Myocyte (in vitro differentiated cells): ENCODE data around the gene OR5D14. TPM values are rescaled to one million over a fixed set of nuclear protein-coding genes. Genes with fewer than 3 reads are reported as not detected.

Experiments
- DNase-seq: peaks from one replicate; pipeline ENCODE4 v3.0.0-alpha.2; 2012; ENCODE audit warnings: low read depth
- polyA plus RNA-seq: library from polyadenylated mRNA; unstranded; fragments of >200 nt; gene quantifications from one replicate; pipeline ENCODE4 v1.2.1, GENCODE V29; 2012; ENCODE audit warnings: missing spikeins
- total RNA-seq: library from RNA; depleted of rRNA; stranded (reverse); fragments of >200 nt; gene quantifications from 2 replicates; pipeline ENCODE4 v1.2.3, GENCODE V29; 2014

OR5D14 gene
- total RNA-seq: not detected in 2 replicates
- not detected for polyA plus RNA-seq

- DNase-seq: no peak
These were observed at the start of gene OR5D14 for GRCh38 chr11:55795256-55795655. Gene OR5D14 (plus strand): TSS chr11:55795556. CDS start chr11:55795556, 0 bp downstream.

- no peak for DNase-seq
These were observed 22.2 kb upstream of the OR5D14 start, which contains the start of gene OR5D13 for GRCh38 chr11:55773138-55773537. Gene OR5D13 (plus strand): TSS chr11:55773438. CDS start chr11:55773438, 0 bp downstream.

- no peak for DNase-seq
These were observed 3.8 kb upstream of the OR5D14 start for GRCh38 chr11:55791606-55792005.

GRCh38 chr11:55793321-55793720 is 2.0 kb upstream of the OR5D14 start:
- DNase-seq: no peak

GRCh38 chr11:55806248-55806647 is 10.9 kb downstream of the OR5D14 start:
- DNase-seq: no peak

GRCh38 chr11:55811067-55811466 is 15.7 kb downstream of the OR5D14 start, which contains the start of gene OR5L1:
Gene OR5L1 (plus strand): TSS chr11:55811367. CDS start chr11:55811467, 100 bp downstream.
- no peak for DNase-seq

- DNase-seq: no peak
These were observed 24.0 kb downstream of the OR5D14 start, which contains the start of gene OR5D18 for GRCh38 chr11:55819330-55819729. Gene OR5D18 (plus strand): TSS chr11:55819630. CDS start chr11:55819630, 0 bp downstream.

GRCh38 chr11:55826919-55827318 is 31.6 kb downstream of the OR5D14 start, which contains the start of gene OR5L2:
Gene OR5L2 (plus strand): TSS chr11:55827219. CDS start chr11:55827219, 0 bp downstream.
- DNase-seq: no peak

- DNase-seq: no peak
These were observed 43.1 kb downstream of the OR5D14 start, which contains the start of gene OR5D16 for GRCh38 chr11:55838452-55838851. Gene OR5D16 (plus strand): TSS chr11:55838752. CDS start chr11:55838752, 0 bp downstream.

Other genes with a start within 250 kb of the OR5D14 start
- gene OR4C15, start 241.1 kb upstream of the OR5D14 start, total RNA-seq: not detected in 2 replicates
- gene OR4C16, start 223.4 kb upstream of the OR5D14 start, total RNA-seq: not detected in 2 replicates
- not detected in 2 replicates for gene OR4C11, start 187.9 kb upstream of the OR5D14 start, total RNA-seq
- gene OR4P4, start 160.4 kb upstream of the OR5D14 start, total RNA-seq: not detected in 2 replicates
- gene OR4S2, start 147.2 kb upstream of the OR5D14 start, total RNA-seq: not detected in 2 replicates
- not detected in 2 replicates for gene OR4C6, start 133.4 kb upstream of the OR5D14 start, total RNA-seq
- gene OR5D13, start 22.1 kb upstream of the OR5D14 start, total RNA-seq: not detected in 2 replicates
- not detected in 2 replicates for gene OR5L1, start 15.8 kb downstream of the OR5D14 start, total RNA-seq
- not detected in 2 replicates for gene OR5D18, start 24.1 kb downstream of the OR5D14 start, total RNA-seq
- not detected in 2 replicates for gene OR5L2, start 31.7 kb downstream of the OR5D14 start, total RNA-seq
- not detected in 2 replicates for gene OR5D16, start 43.2 kb downstream of the OR5D14 start, total RNA-seq
- not detected in 2 replicates for gene TRIM51, start 87.7 kb downstream of the OR5D14 start, total RNA-seq
- not detected in 2 replicates for gene OR5W2, start 119.0 kb downstream of the OR5D14 start, total RNA-seq
- not detected in 2 replicates for gene OR5I1, start 140.8 kb downstream of the OR5D14 start, total RNA-seq
- gene OR10AG1, start 174.4 kb downstream of the OR5D14 start, total RNA-seq: not detected in 2 replicates
- not detected in 2 replicates for gene OR5F1, start 199.1 kb downstream of the OR5D14 start, total RNA-seq
- not detected in 2 replicates for gene OR5AS1, start 232.1 kb downstream of the OR5D14 start, total RNA-seq